HEK293 (cell line): Measurements from ENCODE around the gene TRAF3IP1.

Experiments
- CTCF ChIA-PET: fragments of 350-600 bp; formaldehyde crosslinking; extraction: SDS; loops from one replicate; lab custom pipeline; 2021; ENCODE audit warnings: antibody characterized with exemption; lab: Yijun Ruan, JAX
- POLR2A ChIA-PET: fragments of 300-600 bp; formaldehyde crosslinking; extraction: SDS; loops from one replicate; lab custom pipeline; 2020; ENCODE audit warnings: antibody characterized with exemption, inconsistent platforms; lab: Yijun Ruan, JAX
- H3K27ac ChIP-seq: fragments of 200-500 bp; sonication (Bioruptor generic); 2 replicates; pipeline ENCODE4 v1.5.1; 2014; ENCODE audit warnings: low read depth, low read length, control low read depth, inconsistent platforms; ENCODE audit errors: extremely low read depth
- H3K36me3 ChIP-seq, 2 experiments: fragments of 200-500 bp in 1 of 2; sonication (Bioruptor generic) in 1 of 2; 1 replicate in 1 of 2; 2 replicates in 1 of 2; pipeline ENCODE4 v1.5.1; 2014 to 2017; ENCODE audit warnings: inconsistent platforms in 2 of 2, low read length in 2 of 2; ENCODE audit not compliant: control insufficient read depth in 2 of 2, insufficient read depth in 1 of 2
- H3K4me1 ChIP-seq: fragments of 200-500 bp; sonication (Bioruptor generic); 2 replicates; pipeline ENCODE4 v1.5.1; 2014; ENCODE audit warnings: mild to moderate bottlenecking, low read length, inconsistent platforms; ENCODE audit not compliant: control insufficient read depth, insufficient read depth
- H3K4me3 ChIP-seq: 2 replicates; pipeline ENCODE4 v1.5.1; 2011; ENCODE audit warnings: low read depth, mild to moderate bottlenecking, control low read depth, low read length, moderate library complexity
- H3K9me3 ChIP-seq: fragments of 200-500 bp; sonication (Bioruptor generic); 2 replicates; pipeline ENCODE4 v1.5.1; 2014; ENCODE audit warnings: low read depth, low read length, inconsistent platforms; ENCODE audit not compliant: control insufficient read depth, insufficient read depth
- KLF9 ChIP-seq: fragments of 450-650 bp; formaldehyde crosslinking; IDR thresholded peaks from 2 replicates; pipeline ENCODE4 v1.5.1; 2016; ENCODE audit warnings: missing biosample characterization, missing genetic modification characterization, low read depth
- OSR2 ChIP-seq: fragments of 450-650 bp; formaldehyde crosslinking; IDR thresholded peaks from 2 replicates; pipeline ENCODE4 v1.5.1; 2016; ENCODE audit warnings: missing biosample characterization, missing genetic modification characterization
- ZBTB8A ChIP-seq: fragments of 450-650 bp; formaldehyde crosslinking; IDR thresholded peaks from 2 replicates; pipeline ENCODE4 v1.5.1; 2016; ENCODE audit warnings: missing biosample characterization, missing genetic modification characterization
- ZIC2 ChIP-seq: fragments of 450-650 bp; formaldehyde crosslinking; IDR thresholded peaks from 2 replicates; pipeline ENCODE4 v1.5.1; 2016; ENCODE audit warnings: missing biosample characterization, missing genetic modification characterization
- ZNF112 ChIP-seq: fragments of 450-650 bp; formaldehyde crosslinking; IDR thresholded peaks from 2 replicates; pipeline ENCODE4 v1.5.0; 2017; ENCODE audit warnings: missing biosample characterization, missing genetic modification characterization
- ZNF157 ChIP-seq: fragments of 450-650 bp; formaldehyde crosslinking; IDR thresholded peaks from 2 replicates; pipeline ENCODE4 v1.5.1; 2016; ENCODE audit warnings: missing biosample characterization, missing genetic modification characterization
- ZNF16 ChIP-seq: fragments of 450-650 bp; formaldehyde crosslinking; IDR thresholded peaks from 2 replicates; pipeline ENCODE4 v1.5.1; 2016; ENCODE audit warnings: low read depth, missing biosample characterization, missing genetic modification characterization
- ZNF169 ChIP-seq: fragments of 450-650 bp; formaldehyde crosslinking; IDR thresholded peaks from 2 replicates; pipeline ENCODE4 v1.5.1; 2016; ENCODE audit warnings: missing biosample characterization, missing genetic modification characterization
- ZNF426 ChIP-seq: fragments of 450-650 bp; formaldehyde crosslinking; IDR thresholded peaks from 2 replicates; pipeline ENCODE4 v1.5.1; 2017; ENCODE audit warnings: missing biosample characterization, missing genetic modification characterization, mild to moderate bottlenecking, inconsistent platforms, moderate library complexity
- ZNF48 ChIP-seq: fragments of 450-650 bp; formaldehyde crosslinking; IDR thresholded peaks from 2 replicates; pipeline ENCODE4 v1.5.1; 2016; ENCODE audit warnings: missing biosample characterization, missing genetic modification characterization
- ZNF768 ChIP-seq: fragments of 450-650 bp; formaldehyde crosslinking; IDR thresholded peaks from 2 replicates; pipeline ENCODE4 v1.5.1; 2018; ENCODE audit warnings: missing biosample characterization, mild to moderate bottlenecking, missing genetic modification characterization
- TF ChIP-seq, protein P1 (sequence below): fragments of 450-650 bp; formaldehyde crosslinking; conservative IDR thresholded peaks from 2 replicates; pipeline ENCODE4 v1.5.1; 2016; ENCODE audit warnings: low read depth, missing biosample characterization, missing genetic modification characterization
- TF ChIP-seq, protein P2 (sequence below): fragments of 450-650 bp; formaldehyde crosslinking; IDR thresholded peaks from 2 replicates; pipeline ENCODE4 v1.5.1; 2017; ENCODE audit warnings: missing biosample characterization, missing genetic modification characterization
- TF ChIP-seq, protein P3 (sequence below): fragments of 450-650 bp; formaldehyde crosslinking; IDR thresholded peaks from 2 replicates; pipeline ENCODE4 v1.5.1; 2016; ENCODE audit warnings: missing biosample characterization, missing genetic modification characterization, borderline replicate concordance
- TF ChIP-seq, protein P4 (sequence below): fragments of 450-650 bp; formaldehyde crosslinking; IDR thresholded peaks from 2 replicates; pipeline ENCODE4 v1.5.1; 2016; ENCODE audit warnings: missing biosample characterization, missing genetic modification characterization

The TRAF3IP1 gene

DNA sequence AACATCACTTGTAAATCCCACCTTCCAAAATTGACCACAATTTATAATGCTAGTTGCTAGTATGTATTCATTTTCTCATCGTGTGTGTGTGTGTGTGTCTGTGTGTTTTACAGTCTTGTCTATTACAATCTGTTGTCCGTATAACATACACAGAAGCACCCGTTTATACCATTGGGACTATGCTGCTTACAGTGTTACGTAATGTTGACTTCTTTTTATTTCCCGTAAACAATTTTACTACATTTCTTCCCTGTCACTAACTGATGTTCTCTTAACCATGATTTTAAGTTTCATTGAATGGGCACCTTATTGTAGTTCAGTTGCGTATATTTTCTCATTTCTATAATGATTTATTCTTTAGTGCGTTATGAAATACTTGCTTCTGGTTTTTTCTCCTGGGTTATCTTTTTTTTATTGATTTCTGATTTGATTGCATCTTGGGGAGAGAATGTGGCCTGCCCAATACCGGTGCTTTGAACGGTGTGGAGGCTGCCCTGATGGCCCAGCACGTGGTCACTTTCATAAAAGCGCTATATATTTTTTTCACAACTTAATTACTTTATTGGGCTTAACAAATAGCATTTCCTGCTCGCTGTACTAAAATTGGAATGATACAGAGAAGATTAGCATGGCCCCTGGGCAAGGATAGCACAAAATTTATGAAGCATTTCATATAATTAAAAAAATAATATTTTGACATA lies 91.9 kb downstream of the TRAF3IP1 start:
- Histone ChIP-seq H3K4me1 (0 out of 2 replicates have a peak, but pooled peaks cover 6% of the 10 kb centered on the region), H3K9me3 (no peaks in the 10 kb centered on the region), H3K4me3 (no peak overlapping the region), H3K36me3 (peaks cover 0 to 11% of the 10 kb centered on the region in 2 experiments; a peak in 1 of 3 replicates), H3K27ac (no peak overlapping the region)
- POLR2A ChIA-PET, result no interaction called here
- TF ChIP-seq ZNF48 (tag by site-specific recombination) (no peak), ZNF169 (tag by site-specific recombination) (no peak), ZNF157 (no peak), ZNF426 (tag by site-specific recombination) (no peak), ZNF768 (no peak), ZBTB8A (tag by site-specific recombination) (no peak), OSR2 (no peak), ZNF112 (tag by site-specific recombination) (no peak), ZNF16 (tag by site-specific recombination) (no peak), ZIC2 (tag by site-specific recombination) (no peak), KLF9 (tag by site-specific recombination) (no peak)
- TF ChIP-seq, protein P1, sequence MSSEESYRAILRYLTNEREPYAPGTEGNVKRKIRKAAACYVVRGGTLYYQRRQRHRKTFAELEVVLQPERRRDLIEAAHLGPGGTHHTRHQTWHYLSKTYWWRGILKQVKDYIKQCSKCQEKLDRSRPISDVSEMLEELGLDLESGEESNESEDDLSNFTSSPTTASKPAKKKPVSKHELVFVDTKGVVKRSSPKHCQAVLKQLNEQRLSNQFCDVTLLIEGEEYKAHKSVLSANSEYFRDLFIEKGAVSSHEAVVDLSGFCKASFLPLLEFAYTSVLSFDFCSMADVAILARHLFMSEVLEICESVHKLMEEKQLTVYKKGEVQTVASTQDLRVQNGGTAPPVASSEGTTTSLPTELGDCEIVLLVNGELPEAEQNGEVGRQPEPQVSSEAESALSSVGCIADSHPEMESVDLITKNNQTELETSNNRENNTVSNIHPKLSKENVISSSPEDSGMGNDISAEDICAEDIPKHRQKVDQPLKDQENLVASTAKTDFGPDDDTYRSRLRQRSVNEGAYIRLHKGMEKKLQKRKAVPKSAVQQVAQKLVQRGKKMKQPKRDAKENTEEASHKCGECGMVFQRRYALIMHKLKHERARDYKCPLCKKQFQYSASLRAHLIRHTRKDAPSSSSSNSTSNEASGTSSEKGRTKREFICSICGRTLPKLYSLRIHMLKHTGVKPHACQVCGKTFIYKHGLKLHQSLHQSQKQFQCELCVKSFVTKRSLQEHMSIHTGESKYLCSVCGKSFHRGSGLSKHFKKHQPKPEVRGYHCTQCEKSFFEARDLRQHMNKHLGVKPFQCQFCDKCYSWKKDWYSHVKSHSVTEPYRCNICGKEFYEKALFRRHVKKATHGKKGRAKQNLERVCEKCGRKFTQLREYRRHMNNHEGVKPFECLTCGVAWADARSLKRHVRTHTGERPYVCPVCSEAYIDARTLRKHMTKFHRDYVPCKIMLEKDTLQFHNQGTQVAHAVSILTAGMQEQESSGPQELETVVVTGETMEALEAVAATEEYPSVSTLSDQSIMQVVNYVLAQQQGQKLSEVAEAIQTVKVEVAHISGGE (tag by site-specific recombination), result no peak
- TF ChIP-seq, protein P2, sequence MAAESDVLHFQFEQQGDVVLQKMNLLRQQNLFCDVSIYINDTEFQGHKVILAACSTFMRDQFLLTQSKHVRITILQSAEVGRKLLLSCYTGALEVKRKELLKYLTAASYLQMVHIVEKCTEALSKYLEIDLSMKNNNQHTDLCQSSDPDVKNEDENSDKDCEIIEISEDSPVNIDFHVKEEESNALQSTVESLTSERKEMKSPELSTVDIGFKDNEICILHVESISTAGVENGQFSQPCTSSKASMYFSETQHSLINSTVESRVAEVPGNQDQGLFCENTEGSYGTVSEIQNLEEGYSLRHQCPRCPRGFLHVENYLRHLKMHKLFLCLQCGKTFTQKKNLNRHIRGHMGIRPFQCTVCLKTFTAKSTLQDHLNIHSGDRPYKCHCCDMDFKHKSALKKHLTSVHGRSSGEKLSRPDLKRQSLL (tag by site-specific recombination), result no peak
- TF ChIP-seq, protein P3, sequence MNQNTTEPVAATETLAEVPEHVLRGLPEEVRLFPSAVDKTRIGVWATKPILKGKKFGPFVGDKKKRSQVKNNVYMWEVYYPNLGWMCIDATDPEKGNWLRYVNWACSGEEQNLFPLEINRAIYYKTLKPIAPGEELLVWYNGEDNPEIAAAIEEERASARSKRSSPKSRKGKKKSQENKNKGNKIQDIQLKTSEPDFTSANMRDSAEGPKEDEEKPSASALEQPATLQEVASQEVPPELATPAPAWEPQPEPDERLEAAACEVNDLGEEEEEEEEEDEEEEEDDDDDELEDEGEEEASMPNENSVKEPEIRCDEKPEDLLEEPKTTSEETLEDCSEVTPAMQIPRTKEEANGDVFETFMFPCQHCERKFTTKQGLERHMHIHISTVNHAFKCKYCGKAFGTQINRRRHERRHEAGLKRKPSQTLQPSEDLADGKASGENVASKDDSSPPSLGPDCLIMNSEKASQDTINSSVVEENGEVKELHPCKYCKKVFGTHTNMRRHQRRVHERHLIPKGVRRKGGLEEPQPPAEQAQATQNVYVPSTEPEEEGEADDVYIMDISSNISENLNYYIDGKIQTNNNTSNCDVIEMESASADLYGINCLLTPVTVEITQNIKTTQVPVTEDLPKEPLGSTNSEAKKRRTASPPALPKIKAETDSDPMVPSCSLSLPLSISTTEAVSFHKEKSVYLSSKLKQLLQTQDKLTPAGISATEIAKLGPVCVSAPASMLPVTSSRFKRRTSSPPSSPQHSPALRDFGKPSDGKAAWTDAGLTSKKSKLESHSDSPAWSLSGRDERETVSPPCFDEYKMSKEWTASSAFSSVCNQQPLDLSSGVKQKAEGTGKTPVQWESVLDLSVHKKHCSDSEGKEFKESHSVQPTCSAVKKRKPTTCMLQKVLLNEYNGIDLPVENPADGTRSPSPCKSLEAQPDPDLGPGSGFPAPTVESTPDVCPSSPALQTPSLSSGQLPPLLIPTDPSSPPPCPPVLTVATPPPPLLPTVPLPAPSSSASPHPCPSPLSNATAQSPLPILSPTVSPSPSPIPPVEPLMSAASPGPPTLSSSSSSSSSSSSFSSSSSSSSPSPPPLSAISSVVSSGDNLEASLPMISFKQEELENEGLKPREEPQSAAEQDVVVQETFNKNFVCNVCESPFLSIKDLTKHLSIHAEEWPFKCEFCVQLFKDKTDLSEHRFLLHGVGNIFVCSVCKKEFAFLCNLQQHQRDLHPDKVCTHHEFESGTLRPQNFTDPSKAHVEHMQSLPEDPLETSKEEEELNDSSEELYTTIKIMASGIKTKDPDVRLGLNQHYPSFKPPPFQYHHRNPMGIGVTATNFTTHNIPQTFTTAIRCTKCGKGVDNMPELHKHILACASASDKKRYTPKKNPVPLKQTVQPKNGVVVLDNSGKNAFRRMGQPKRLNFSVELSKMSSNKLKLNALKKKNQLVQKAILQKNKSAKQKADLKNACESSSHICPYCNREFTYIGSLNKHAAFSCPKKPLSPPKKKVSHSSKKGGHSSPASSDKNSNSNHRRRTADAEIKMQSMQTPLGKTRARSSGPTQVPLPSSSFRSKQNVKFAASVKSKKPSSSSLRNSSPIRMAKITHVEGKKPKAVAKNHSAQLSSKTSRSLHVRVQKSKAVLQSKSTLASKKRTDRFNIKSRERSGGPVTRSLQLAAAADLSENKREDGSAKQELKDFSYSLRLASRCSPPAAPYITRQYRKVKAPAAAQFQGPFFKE (tag by site-specific recombination), result no peak
- TF ChIP-seq, protein P4, sequence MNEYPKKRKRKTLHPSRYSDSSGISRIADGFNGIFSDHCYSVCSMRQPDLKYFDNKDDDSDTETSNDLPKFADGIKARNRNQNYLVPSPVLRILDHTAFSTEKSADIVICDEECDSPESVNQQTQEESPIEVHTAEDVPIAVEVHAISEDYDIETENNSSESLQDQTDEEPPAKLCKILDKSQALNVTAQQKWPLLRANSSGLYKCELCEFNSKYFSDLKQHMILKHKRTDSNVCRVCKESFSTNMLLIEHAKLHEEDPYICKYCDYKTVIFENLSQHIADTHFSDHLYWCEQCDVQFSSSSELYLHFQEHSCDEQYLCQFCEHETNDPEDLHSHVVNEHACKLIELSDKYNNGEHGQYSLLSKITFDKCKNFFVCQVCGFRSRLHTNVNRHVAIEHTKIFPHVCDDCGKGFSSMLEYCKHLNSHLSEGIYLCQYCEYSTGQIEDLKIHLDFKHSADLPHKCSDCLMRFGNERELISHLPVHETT, result no peak
- CTCF ChIA-PET, result no interaction called here
